ENCODE measurements around the gene PRKD2. TPM values are rescaled to one million over a fixed set of nuclear protein-coding genes. Genes with fewer than 3 reads are reported as not detected.
"Not testable (repeated sequence)": the region's sequence is repeated elsewhere in the genome, so short reads cannot be mapped to it uniquely, and the experiment has no call there.

The PRKD2 gene
- polyA plus RNA-seq, 1 donor from 2014 or later: 8.0 TPM

- H3K9me3 ChIP-seq (ENCODE audit: low read length): no peaks in the 10 kb centered on the region
- no peaks in the 10 kb centered on the region for H3K36me3 ChIP-seq (ENCODE audit: insufficient read depth, low read length)
- no peak overlapping the region for H3K9ac ChIP-seq (ENCODE audit: low read length)
- no peak for TF ChIP-seq MXI1 (conservative IDR thresholded peaks at IDR 0.05; ENCODE audit: poor library complexity, severe bottlenecking)
- TF ChIP-seq RAD21 (conservative IDR thresholded peaks at IDR 0.05): no peak
- TF ChIP-seq SMC3 (conservative IDR thresholded peaks at IDR 0.05; ENCODE audit: poor library complexity): no peak
- no peak for TF ChIP-seq CTCF (IDR thresholded peaks at IDR 0.05; ENCODE audit: poor library complexity, severe bottlenecking)
- TF ChIP-seq EP300 (conservative IDR thresholded peaks at IDR 0.05; ENCODE audit: poor library complexity, severe bottlenecking): no peak
- TF ChIP-seq EZH2 (IDR thresholded peaks at IDR 0.05; ENCODE audit: borderline replicate concordance, insufficient read depth, low read length, poor library complexity, severe bottlenecking): no peak
- no peak for TF ChIP-seq TAF1 (IDR thresholded peaks at IDR 0.05; ENCODE audit: low read depth)
- TF ChIP-seq REST (IDR thresholded peaks at IDR 0.05; ENCODE audit: borderline replicate concordance): no peak
- TF ChIP-seq POLR2AphosphoS5 (IDR thresholded peaks at IDR 0.05): no peak
- H2AFZ ChIP-seq (ENCODE audit: low read depth, low read length): no peak overlapping the region
- H3F3A ChIP-seq (ENCODE audit: insufficient read depth, low read length, poor library complexity, severe bottlenecking): no peaks in the 10 kb centered on the region
- H3K27me3 ChIP-seq (ENCODE audit: insufficient read depth, low read depth, low read length): no peaks in the 10 kb centered on the region
- H3K4me2 ChIP-seq (ENCODE audit: low read length): no peak overlapping the region
- no peak overlapping the region for H3K27ac ChIP-seq (ENCODE audit: low read length)
- no peaks in the 10 kb centered on the region for H3K9me2 ChIP-seq (ENCODE audit: insufficient read depth, low read length)
- H3K79me2 ChIP-seq (replicated peaks; ENCODE audit: insufficient read depth, low read length): no peaks in the 10 kb centered on the region
- H4K20me1 ChIP-seq (ENCODE audit: insufficient read depth): no peaks in the 10 kb centered on the region
- H3K4me3 ChIP-seq (ENCODE audit: low read length): no peak overlapping the region
These were observed 45.5 kb upstream of the PRKD2 start for GRCh38 chr19:46762245-46762890.

GRCh38 chr19:46761418-46761831, 44.5 kb upstream of the PRKD2 start:
- no peaks in the 10 kb centered on the region for H3K27me3 ChIP-seq (ENCODE audit: insufficient read depth, low read depth, low read length)
- no peaks in the 10 kb centered on the region for H3F3A ChIP-seq (ENCODE audit: insufficient read depth, low read length, poor library complexity, severe bottlenecking)
- TF ChIP-seq EP300 (conservative IDR thresholded peaks at IDR 0.05; ENCODE audit: poor library complexity, severe bottlenecking) (no peak), REST (IDR thresholded peaks at IDR 0.05; ENCODE audit: borderline replicate concordance) (no peak), SMC3 (conservative IDR thresholded peaks at IDR 0.05; ENCODE audit: poor library complexity) (no peak), POLR2AphosphoS5 (IDR thresholded peaks at IDR 0.05) (no peak), TAF1 (IDR thresholded peaks at IDR 0.05; ENCODE audit: low read depth) (no peak), EZH2 (IDR thresholded peaks at IDR 0.05; ENCODE audit: borderline replicate concordance, insufficient read depth, low read length, poor library complexity, severe bottlenecking) (no peak), RAD21 (conservative IDR thresholded peaks at IDR 0.05) (no peak), CTCF (IDR thresholded peaks at IDR 0.05; ENCODE audit: poor library complexity, severe bottlenecking) (no peak), MXI1 (conservative IDR thresholded peaks at IDR 0.05; ENCODE audit: poor library complexity, severe bottlenecking) (no peak)
- no peak overlapping the region for H2AFZ ChIP-seq (ENCODE audit: low read depth, low read length)
- no peak overlapping the region for H3K27ac ChIP-seq (ENCODE audit: low read length)
- H3K79me2 ChIP-seq (replicated peaks; ENCODE audit: insufficient read depth, low read length): no peaks in the 10 kb centered on the region
- H3K4me3 ChIP-seq (ENCODE audit: low read length): no peak overlapping the region
- no peaks in the 10 kb centered on the region for H3K9me3 ChIP-seq (ENCODE audit: low read length)
- H3K36me3 ChIP-seq (ENCODE audit: insufficient read depth, low read length): no peaks in the 10 kb centered on the region
- no peaks in the 10 kb centered on the region for H3K9me2 ChIP-seq (ENCODE audit: insufficient read depth, low read length)
- no peak overlapping the region for H3K4me2 ChIP-seq (ENCODE audit: low read length)
- H4K20me1 ChIP-seq (ENCODE audit: insufficient read depth): no peaks in the 10 kb centered on the region
- H3K9ac ChIP-seq (ENCODE audit: low read length): no peak overlapping the region

DNA sequence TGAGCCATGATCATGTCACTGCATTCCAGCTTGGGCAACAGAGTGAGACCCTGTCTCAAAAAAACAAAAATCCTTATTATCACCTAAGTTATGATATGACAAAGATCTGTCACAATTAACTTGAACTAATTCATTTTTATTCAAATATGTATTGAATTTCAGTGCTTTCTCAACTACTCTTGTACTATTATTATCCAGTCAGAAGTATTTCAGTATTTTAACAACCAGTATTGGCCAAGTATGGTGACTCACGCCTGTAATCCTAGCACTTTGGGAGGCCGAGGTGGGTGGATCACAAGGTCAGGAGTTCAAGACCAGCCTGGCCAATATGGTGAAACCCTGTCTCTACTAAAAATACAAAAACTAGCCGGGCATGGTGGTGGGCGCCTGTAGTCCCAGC, 44.0 kb upstream of the PRKD2 start:
- not testable (repeated sequence) for H2AFZ ChIP-seq (ENCODE audit: low read depth, low read length); H3K36me3 ChIP-seq (ENCODE audit: insufficient read depth, low read length); H3K27me3 ChIP-seq (ENCODE audit: insufficient read depth, low read depth, low read length); H3K27ac ChIP-seq (ENCODE audit: low read length); H3K4me2 ChIP-seq (ENCODE audit: low read length); H3K79me2 ChIP-seq (replicated peaks; ENCODE audit: insufficient read depth, low read length); H3K9me2 ChIP-seq (ENCODE audit: insufficient read depth, low read length); H3K9ac ChIP-seq (ENCODE audit: low read length); H3K9me3 ChIP-seq (ENCODE audit: low read length); H4K20me1 ChIP-seq (ENCODE audit: insufficient read depth); H3F3A ChIP-seq (ENCODE audit: insufficient read depth, low read length, poor library complexity, severe bottlenecking); H3K4me3 ChIP-seq (ENCODE audit: low read length)
